Fibroblast of the aortic adventitia (primary cell): ENCODE data around the gene TKTL2. TPM values are rescaled to one million over a fixed set of nuclear protein-coding genes. Genes with fewer than 3 reads are reported as not detected.

Experiments
- DNase-seq: peaks from one replicate; pipeline ENCODE4 v3.0.0-alpha.2; 2010; ENCODE audit warnings: low read depth
- H3K4me3 ChIP-seq: 2 replicates; pipeline ENCODE4 v1.5.1; 2011; ENCODE audit warnings: low read depth, mild to moderate bottlenecking, control low read depth, low read length, moderate library complexity
- CTCF ChIP-seq: IDR thresholded peaks from 2 replicates; pipeline ENCODE4 v1.5.1; 2011; ENCODE audit warnings: mild to moderate bottlenecking, low read length, control low read depth, inconsistent platforms; ENCODE audit not compliant: insufficient read depth
- total RNA-seq: library from RNA; depleted of rRNA; stranded (reverse); fragments of >200 nt; gene quantifications from 2 replicates; pipeline ENCODE4 v1.2.3, GENCODE V29; 2012; ENCODE audit warnings: low replicate concordance

The TKTL2 gene
- total RNA-seq: not detected in 2 replicates

DNA sequence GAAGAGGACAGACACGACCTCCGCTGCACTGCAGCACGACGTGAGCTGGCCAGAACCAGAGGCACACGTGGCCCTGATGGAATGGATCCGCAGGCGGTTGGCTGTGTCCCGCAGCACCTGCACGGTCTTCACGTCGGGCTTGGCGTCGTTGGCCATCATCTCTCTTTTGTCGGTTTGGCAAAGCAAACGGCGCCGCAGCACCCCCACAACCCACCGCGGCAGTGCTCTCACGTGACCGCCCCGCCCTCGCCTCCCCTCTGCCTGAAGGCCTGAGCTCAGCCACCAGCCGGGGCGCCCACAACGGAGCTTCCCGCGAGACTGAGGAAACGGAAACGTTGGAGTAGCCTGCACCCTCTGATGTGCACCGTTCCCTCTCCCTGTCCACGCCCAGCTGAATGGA, at the start of gene TKTL2:
Gene TKTL2, minus strand, starts transcription at position 179 of the 400 bp plus-strand sequence. Its CDS starts 20 bp downstream, at position 159.
- no peak for DNase-seq
- TF ChIP-seq CTCF: no peak
- no peak within 1 kb of the TSS for H3K4me3 ChIP-seq

GRCh38 chr4:163515198-163515597, 41.6 kb upstream of the TKTL2 start:
- no peak overlapping the region for H3K4me3 ChIP-seq
- DNase-seq: no peak
- TF ChIP-seq CTCF: no peak

- no peak overlapping the region for H3K4me3 ChIP-seq
- peak; percentile 13 for DNase-seq
- no peak for TF ChIP-seq CTCF
Observed at GRCh38 chr4:163505374-163505773, 31.8 kb upstream of the TKTL2 start.

- TF ChIP-seq CTCF: no peak
- no peak overlapping the region for H3K4me3 ChIP-seq
- no peak for DNase-seq
Observed at GRCh38 chr4:163500586-163500985, 27.0 kb upstream of the TKTL2 start.

DNA sequence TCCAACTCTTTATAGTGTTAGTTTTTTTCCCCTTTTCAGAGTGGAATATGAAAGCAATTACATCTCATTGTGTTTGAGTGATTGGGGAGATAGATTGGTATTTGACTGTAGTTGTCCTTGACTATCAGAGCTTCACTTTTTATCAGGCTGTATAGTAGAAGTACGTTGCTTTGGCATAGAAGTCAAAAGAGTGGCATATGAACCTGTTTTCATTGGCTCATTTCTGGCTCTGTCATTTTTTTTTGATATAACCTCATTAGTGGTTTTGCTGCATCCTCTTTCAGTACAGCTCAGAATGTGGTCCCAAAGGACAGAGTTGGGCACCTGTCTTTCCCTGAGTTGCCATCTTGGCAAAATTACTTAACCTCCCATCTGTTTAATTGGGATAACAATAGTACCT, 22.3 kb upstream of the TKTL2 start:
- no peak for TF ChIP-seq CTCF
- peak overlapping the region; percentile 88 for H3K4me3 ChIP-seq
- no peak for DNase-seq

GRCh38 chr4:163494360-163495241, 21.0 kb upstream of the TKTL2 start, which contains the start of gene TMA16:
TMA16 (plus strand) TSS chr4:163494690; CDS start chr4:163494802, 112 bp downstream.
- no peak for TF ChIP-seq CTCF
- peak within 1 kb of the TSS; percentile 88 for H3K4me3 ChIP-seq
- DNase-seq: peak; percentile 96
